ENCODE data around the gene MCTP1. TPM values are rescaled to one million over a fixed set of nuclear protein-coding genes. Genes with fewer than 3 reads are reported as not detected.

Gene MCTP1
- total and polyA plus RNA-seq, 2 of the 13 experiments (the other 11 are each of a cell fraction or from before 2014, with no cell fraction given) = 0.15 to 0.48 TPM

- no peak for TF ChIP-seq CEBPZ (IDR thresholded peaks at IDR 0.05; ENCODE audit: low read length)
- no peak for TF ChIP-seq ATF6 (CRISPR knock-in tag; conservative IDR thresholded peaks at IDR 0.05)
- no peak for TF ChIP-seq ZFAT (CRISPR knock-in tag; conservative IDR thresholded peaks at IDR 0.05)
- no peak for TF ChIP-seq HMGXB3 (CRISPR knock-in tag; IDR thresholded peaks at IDR 0.05; ENCODE audit: borderline replicate concordance)
- TF ChIP-seq ZNF317 (CRISPR knock-in tag; IDR thresholded peaks at IDR 0.05) = no peak
- TF ChIP-seq ZMYM2 (CRISPR knock-in tag; IDR thresholded peaks at IDR 0.05) = no peak
These were observed 214.9 kb downstream of the MCTP1 start (continued) for GRCh38 chr5:95069948-95070347.
